HG02884 (cell line): ENCODE data around the gene ZRSR2.

ENCODE experiments used
- ATAC-seq: cut with Tn5 transposase; IDR thresholded peaks from one replicate; pipeline ENCODE4 v1.9.1; 2021; ENCODE audit warnings: mild to moderate bottlenecking, moderate library complexity; ENCODE audit not compliant: unreplicated experiment

Gene ZRSR2

GRCh38 chrX:15848576-15848975, 58.3 kb downstream of the ZRSR2 start:
- ATAC-seq, result no peak

- no peak for ATAC-seq
These were observed 59.3 kb downstream of the ZRSR2 start for GRCh38 chrX:15849555-15849954.

- no peak for ATAC-seq
These were observed 63.3 kb downstream of the ZRSR2 start for GRCh38 chrX:15853586-15854079.

GRCh38 chrX:15854080-15854655, 63.9 kb downstream of the ZRSR2 start:
- ATAC-seq, result peak; percentile 27

GRCh38 chrX:15854712-15855567, 64.7 kb downstream of the ZRSR2 start, which contains the start of gene AP1S2:
Gene AP1S2, minus strand, starts transcription at chrX:15854813. Its CDS starts 2,289 bp downstream, at chrX:15852524.
- ATAC-seq, result peak; percentile 93

- no peak for ATAC-seq
These were observed 65.4 kb downstream of the ZRSR2 start for GRCh38 chrX:15855568-15856221.

GRCh38 chrX:15856222-15856587, 65.9 kb downstream of the ZRSR2 start:
- no peak for ATAC-seq

- no peak for ATAC-seq
These were observed 66.4 kb downstream of the ZRSR2 start for GRCh38 chrX:15856636-15857035.

GRCh38 chrX:15858051-15858450, 67.8 kb downstream of the ZRSR2 start:
- ATAC-seq, result no peak

GRCh38 chrX:15860921-15861320, 70.6 kb downstream of the ZRSR2 start:
- no peak for ATAC-seq

- ATAC-seq, result no peak
These were observed 73.7 kb downstream of the ZRSR2 start for GRCh38 chrX:15864023-15864422.

GRCh38 chrX:15864629-15865028, 74.3 kb downstream of the ZRSR2 start:
- ATAC-seq, result no peak

- ATAC-seq, result no peak
These were observed 75.9 kb downstream of the ZRSR2 start for GRCh38 chrX:15866147-15866546.

GRCh38 chrX:15869695-15870094, 79.4 kb downstream of the ZRSR2 start:
- ATAC-seq, result no peak

- ATAC-seq, result no peak
These were observed 80.0 kb downstream of the ZRSR2 start for GRCh38 chrX:15870310-15870709.
